ENCODE data around the gene ATRNL1. TPM values are rescaled to one million over a fixed set of nuclear protein-coding genes. Genes with fewer than 3 reads are reported as not detected.
"Not testable (repeated sequence)": the region's sequence is repeated elsewhere in the genome, so short reads cannot be mapped to it uniquely, and the experiment has no call there.

ATRNL1 gene
- total RNA-seq, 1 experiment from 2014 or later = 6.8 TPM

- DNase-seq (ENCODE audit: extremely low read depth, low read depth) = no peak
Observed at GRCh38 chr10:115711306-115711705, 618.1 kb downstream of the ATRNL1 start.

GRCh38 chr10:115720121-115720520 lies 627.0 kb downstream of the ATRNL1 start:
- no peak for DNase-seq (ENCODE audit: extremely low read depth, low read depth)

- no peak for DNase-seq (ENCODE audit: extremely low read depth, low read depth)
Observed at GRCh38 chr10:115727129-115727528, 634.0 kb downstream of the ATRNL1 start.

GRCh38 chr10:115744089-115744488 lies 650.9 kb downstream of the ATRNL1 start:
- DNase-seq (ENCODE audit: extremely low read depth, low read depth) = no peak

- DNase-seq (ENCODE audit: extremely low read depth, low read depth) = no peak
Observed at GRCh38 chr10:115745943-115746342, 652.8 kb downstream of the ATRNL1 start.

GRCh38 chr10:115747811-115748210 lies 654.6 kb downstream of the ATRNL1 start:
- no peak for DNase-seq (ENCODE audit: extremely low read depth, low read depth)

- DNase-seq (ENCODE audit: extremely low read depth, low read depth) = not testable (repeated sequence)
Observed at GRCh38 chr10:115758488-115758887, 665.3 kb downstream of the ATRNL1 start.

GRCh38 chr10:115760131-115760530 lies 667.0 kb downstream of the ATRNL1 start:
- no peak for DNase-seq (ENCODE audit: extremely low read depth, low read depth)

GRCh38 chr10:115761166-115761565 lies 668.0 kb downstream of the ATRNL1 start:
- no peak for DNase-seq (ENCODE audit: extremely low read depth, low read depth)

GRCh38 chr10:115762029-115762428 lies 668.9 kb downstream of the ATRNL1 start:
- DNase-seq (ENCODE audit: extremely low read depth, low read depth) = no peak

- no peak for DNase-seq (ENCODE audit: extremely low read depth, low read depth)
Observed at GRCh38 chr10:115771755-115772154, 678.6 kb downstream of the ATRNL1 start.

GRCh38 chr10:115772606-115773005 lies 679.4 kb downstream of the ATRNL1 start:
- DNase-seq (ENCODE audit: extremely low read depth, low read depth) = no peak

GRCh38 chr10:115773832-115774231 lies 680.7 kb downstream of the ATRNL1 start:
- no peak for DNase-seq (ENCODE audit: extremely low read depth, low read depth)

- DNase-seq (ENCODE audit: extremely low read depth, low read depth) = no peak
Observed at GRCh38 chr10:115774721-115775120, 681.6 kb downstream of the ATRNL1 start.

GRCh38 chr10:115777646-115778045 lies 684.5 kb downstream of the ATRNL1 start:
- DNase-seq (ENCODE audit: extremely low read depth, low read depth) = no peak

- no peak for DNase-seq (ENCODE audit: extremely low read depth, low read depth)
Observed at GRCh38 chr10:115790220-115790619, 697.1 kb downstream of the ATRNL1 start.

GRCh38 chr10:115795964-115796363 lies 702.8 kb downstream of the ATRNL1 start:
- no peak for DNase-seq (ENCODE audit: extremely low read depth, low read depth)

- DNase-seq (ENCODE audit: extremely low read depth, low read depth) = no peak
Observed at GRCh38 chr10:115801457-115801856, 708.3 kb downstream of the ATRNL1 start.

- DNase-seq (ENCODE audit: extremely low read depth, low read depth) = no peak
Observed at GRCh38 chr10:115801992-115802391, 708.8 kb downstream of the ATRNL1 start.

GRCh38 chr10:115802911-115803310 lies 709.7 kb downstream of the ATRNL1 start:
- DNase-seq (ENCODE audit: extremely low read depth, low read depth) = no peak

- DNase-seq (ENCODE audit: extremely low read depth, low read depth) = no peak
Observed at GRCh38 chr10:115814542-115814941, 721.4 kb downstream of the ATRNL1 start.

- no peak for DNase-seq (ENCODE audit: extremely low read depth, low read depth)
Observed at GRCh38 chr10:115818012-115818411, 724.8 kb downstream of the ATRNL1 start.

GRCh38 chr10:115826396-115826795 lies 733.2 kb downstream of the ATRNL1 start:
- no peak for DNase-seq (ENCODE audit: extremely low read depth, low read depth)

Data from NCI-H460 (cell line).